Activated T-helper 1 cell treated with anti-CD3 and anti-CD28 coated beads, Interleukin-2, amount 50 U/mL, for 16 hours (primary cell): ENCODE results near the gene PDZD2.
"Not testable (repeated sequence)": the region's sequence is repeated elsewhere in the genome, so short reads cannot be mapped to it uniquely, and the experiment has no call there.

Experiments used
- DNase-seq, 2 donors: peaks; one replicate each; pipeline ENCODE4 v3.0.0-alpha.2; 2020; ENCODE audit warnings: low read depth in 1 of 2, low spot score in 1 of 2

The PDZD2 gene

DNA sequence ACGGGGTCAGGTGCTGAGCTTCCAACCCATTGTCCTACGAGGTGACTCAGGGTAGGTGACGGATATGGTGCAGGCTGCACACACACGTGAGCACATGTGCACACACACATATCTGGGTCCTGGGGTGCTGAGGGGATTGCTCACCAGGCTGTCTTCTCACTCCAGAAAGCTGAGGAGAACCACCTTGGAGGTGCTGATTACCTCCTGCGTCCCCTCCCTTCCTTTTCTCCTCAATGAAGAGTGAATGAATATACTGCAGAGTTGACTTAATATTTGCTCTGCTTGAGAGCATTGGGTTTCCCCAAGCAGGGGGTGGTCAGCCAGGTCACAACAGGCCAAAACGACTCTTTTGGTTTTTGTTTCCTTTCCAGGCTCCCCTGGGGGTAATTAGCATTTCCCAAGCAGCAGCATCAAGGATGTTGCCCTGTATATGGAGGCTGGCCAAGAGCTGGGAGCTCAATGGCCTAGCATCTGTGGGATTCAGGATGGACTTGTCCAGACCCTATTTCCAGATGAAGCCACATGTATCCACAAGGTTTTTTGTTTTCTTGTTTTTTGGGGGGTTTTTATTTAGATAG is 49.7 kb downstream of the PDZD2 start:
- DNase-seq: no peak

DNA sequence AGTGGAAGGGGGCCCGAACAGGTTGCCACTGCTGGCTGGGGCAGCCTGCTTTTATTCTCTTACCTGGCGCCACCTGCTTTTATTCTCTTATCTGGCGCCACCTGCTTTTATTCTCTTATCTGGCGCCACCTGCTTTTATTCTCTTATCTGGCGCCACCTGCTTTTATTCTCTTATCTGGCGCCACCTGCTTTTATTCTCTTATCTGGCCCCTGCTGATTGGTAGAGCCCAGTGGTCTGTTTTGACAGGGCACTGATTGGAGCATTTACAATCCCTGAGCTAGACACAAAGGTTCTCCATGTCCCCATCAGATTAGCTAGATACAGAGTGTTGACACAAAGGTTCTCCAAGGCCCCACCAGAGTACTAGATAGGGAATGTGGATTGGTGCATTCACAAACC is 52.5 kb downstream of the PDZD2 start:
- DNase-seq: not testable (repeated sequence)

- DNase-seq: no peak
Measured at GRCh38 chr5:31692561-31693221, 53.8 kb downstream of the PDZD2 start.

DNA sequence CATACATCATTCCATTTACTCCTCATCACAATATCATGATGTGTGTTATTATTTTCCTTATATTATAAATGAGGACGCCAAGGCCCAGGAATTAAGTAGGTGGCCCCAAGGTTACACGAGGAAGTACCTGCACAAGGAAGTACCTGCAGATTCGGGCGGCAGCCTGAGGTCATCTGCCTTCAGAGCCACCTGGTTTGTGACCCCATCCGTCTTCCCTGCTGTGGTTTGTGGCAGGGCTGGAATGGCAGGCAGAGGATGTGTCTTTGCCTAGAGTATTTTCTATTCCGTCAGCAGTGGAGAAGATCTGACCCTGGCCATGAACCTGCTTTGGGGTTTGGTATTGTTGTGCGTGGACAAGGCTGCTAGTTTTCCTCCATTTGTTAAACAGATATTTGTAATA is 59.7 kb downstream of the PDZD2 start:
- DNase-seq: no peak

DNA sequence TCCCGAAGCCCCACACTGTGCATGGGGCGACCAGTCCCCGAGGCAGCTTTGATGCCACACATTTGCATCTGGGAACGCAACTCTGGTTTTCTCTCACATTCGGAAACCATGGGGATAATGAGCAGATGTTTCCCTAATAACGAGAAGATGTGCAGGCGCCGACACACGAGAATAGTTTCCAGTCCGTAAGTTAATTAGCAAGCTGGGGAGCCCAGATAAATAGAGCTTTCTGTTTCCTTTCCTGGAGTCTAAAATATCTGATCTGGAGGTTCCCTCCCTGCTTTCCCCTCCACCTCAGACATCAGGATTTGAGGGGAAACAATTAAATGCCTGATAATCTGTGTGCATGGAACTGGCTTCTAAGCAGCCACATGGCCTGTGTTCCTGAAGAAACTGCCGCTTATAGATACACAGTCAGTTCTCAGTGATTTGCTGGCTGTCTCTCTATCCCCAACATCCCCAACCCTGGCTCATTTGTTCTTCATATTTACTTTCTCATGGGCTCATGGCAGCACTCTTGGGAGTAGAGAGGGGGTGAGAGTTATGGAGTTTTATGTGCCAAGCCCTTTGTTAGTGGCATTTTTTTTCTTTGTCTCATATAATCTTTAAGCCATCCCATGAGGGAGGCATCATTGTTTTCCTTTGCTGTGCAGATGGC is 62.8 kb downstream of the PDZD2 start:
- no peak for DNase-seq

GRCh38 chr5:31702712-31703111 is 63.8 kb downstream of the PDZD2 start:
- no peak for DNase-seq

GRCh38 chr5:31703757-31704156 is 64.8 kb downstream of the PDZD2 start:
- no peak for DNase-seq

DNA sequence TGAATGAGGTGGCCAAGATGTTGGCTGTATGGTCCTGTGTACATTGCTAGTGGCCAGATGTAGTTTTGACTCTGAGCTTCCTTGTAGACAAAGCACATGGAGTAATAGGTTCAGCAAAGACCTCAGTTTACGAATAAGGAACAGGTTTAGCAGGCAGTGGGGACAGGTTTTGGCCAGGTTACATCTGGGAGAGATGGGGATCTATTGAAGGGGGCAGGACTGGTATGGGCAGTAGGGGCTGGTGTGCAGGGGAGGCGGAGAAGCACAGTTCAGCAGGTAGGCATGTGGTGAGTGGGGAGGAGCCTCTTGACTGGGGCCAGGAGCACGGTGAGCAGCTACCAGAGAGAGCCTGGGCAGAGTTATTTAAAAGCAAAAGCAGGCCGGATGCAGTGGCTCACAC is 67.3 kb downstream of the PDZD2 start:
- DNase-seq: no peak

- DNase-seq: no peak
Measured at GRCh38 chr5:31707329-31707728, 68.4 kb downstream of the PDZD2 start.

GRCh38 chr5:31708089-31708488 is 69.2 kb downstream of the PDZD2 start:
- no peak for DNase-seq

DNA sequence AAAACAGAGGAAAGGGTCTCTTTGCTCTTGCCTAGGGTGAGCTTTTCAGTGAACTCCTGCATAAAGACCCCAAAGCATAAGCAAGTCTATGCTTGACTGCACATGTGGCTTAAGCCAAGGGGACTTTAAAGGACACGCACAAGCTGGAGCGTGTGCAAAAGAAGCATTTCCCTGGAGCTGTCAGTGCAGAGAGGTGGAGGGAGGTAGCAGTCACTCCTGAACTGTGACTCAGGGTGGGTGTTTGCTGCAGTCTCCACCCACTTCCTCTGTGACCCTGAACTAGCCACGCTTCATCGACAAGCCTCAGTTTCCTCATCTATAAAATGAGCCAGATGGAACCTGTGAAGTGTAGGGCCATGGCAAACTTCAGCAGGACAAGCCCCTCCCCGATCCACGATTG is 72.4 kb downstream of the PDZD2 start:
- DNase-seq: no peak

DNA sequence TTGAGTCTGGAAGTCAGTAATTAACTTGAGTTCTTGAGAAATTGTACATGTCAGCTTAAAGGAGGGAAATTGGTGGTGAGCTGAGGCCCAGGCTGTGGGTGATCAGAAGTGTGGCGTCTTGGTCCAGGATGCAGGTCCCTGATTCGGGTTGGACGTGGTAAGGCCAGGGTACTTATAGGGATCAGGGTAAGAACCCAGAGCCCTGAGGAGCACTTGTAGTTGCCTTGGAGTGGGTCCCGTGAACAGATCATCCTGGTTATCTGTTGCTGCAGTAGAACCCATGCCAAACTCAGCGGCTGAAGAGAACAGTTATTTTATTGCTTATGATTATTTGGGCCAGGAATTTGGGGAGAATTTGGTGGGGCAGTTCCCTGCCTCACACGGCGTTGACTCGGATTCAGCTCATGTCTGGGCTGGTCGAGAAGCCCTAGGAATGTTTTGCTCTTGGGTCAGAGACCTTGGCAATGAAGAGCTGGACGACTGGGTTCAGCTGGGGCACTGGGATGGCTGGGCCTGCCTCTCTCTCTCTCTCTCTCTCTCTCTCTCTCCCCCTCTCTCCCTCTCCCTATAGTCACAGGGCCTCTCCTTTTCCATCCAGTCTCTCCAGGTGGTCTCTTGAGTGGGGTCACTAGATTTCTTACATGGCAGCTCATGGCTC is 73.1 kb downstream of the PDZD2 start:
- no peak for DNase-seq

GRCh38 chr5:31717561-31717960 is 78.6 kb downstream of the PDZD2 start:
- no peak for DNase-seq

- no peak for DNase-seq
Measured at GRCh38 chr5:31720004-31720403, 81.1 kb downstream of the PDZD2 start.

- no peak for DNase-seq
Measured at GRCh38 chr5:31720811-31721345, 81.9 kb downstream of the PDZD2 start.

- DNase-seq: no peak
Measured at GRCh38 chr5:31722111-31722510, 83.2 kb downstream of the PDZD2 start.

DNA sequence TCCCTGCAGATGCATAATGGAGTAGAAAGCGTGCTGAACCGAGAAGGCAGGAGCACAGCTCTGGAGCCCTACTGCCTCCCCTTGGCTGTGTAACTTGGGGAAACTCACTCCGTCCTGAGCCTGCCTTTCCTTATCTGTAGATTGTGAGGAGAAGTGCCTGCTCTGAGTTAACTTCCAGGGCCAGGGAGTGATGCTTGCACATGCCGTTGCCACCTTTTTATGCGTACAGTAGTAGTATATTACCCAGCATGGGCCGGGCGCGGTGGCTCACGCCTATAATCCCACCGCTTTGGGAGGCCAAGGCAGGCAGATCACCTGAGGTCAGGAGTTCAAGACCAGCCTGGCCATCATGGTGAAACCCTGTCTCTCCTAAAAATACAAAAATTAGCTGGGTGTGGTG is 87.1 kb downstream of the PDZD2 start:
- no peak for DNase-seq

- DNase-seq: no peak
Measured at GRCh38 chr5:31726952-31727351, 88.0 kb downstream of the PDZD2 start.

DNA sequence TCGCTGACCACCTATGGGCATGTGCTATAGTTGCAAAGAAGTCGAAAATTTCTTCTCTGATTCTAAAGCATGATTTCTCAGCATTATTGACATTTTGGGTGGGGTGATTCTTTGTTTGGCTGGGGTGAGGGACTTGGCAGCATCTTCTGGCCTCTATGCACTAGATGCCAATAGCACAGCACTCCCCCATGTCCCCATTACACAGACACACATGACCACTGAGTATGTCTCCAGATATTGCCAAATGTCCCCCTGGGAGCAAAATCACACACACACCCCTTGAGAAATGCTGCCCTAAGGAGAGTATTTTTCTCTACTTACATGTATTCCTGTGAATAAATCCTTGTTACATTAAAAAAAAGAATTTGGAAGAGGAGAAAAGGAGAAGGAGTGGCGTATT is 89.1 kb downstream of the PDZD2 start:
- DNase-seq: no peak

DNA sequence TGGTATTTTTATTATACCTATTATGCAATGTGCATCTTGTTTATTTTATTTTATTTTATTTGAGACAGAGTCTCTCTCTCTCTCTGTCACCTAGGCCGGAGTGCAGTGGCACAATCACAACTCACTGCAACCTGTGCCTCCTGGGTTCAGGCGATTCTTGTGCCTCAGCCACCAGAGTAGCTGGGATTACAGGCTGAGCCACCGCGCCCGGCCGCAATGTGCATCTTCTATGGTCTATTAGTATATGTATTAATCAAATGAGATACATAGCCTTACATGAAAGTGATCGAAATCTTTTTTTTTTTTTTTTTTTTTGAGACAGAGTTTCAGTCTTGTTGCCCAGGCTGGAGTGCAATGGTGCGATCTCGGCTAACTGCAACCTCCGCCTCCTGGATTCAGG is 89.9 kb downstream of the PDZD2 start:
- DNase-seq: not testable (repeated sequence)

- no peak for DNase-seq
Measured at GRCh38 chr5:31730139-31730538, 91.2 kb downstream of the PDZD2 start.

DNA sequence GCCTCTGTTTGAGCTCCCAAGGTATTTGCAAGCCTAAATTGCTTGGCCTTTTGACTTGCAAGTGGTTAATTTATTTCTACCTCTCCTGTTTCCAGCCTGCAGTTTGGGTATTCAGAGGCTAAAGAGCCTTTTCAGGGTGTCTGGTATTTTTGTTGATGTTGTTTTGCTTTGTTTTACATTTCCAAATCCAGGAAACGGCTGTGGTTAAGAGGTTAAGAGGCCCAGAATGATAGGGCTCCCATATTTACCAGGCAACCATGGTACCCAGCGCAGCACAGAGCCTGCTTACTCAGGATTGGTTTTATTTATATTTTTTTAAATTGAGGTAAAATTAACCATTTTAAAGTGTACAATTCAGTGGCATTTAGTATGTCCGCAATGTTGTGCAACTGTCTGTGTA is 92.1 kb downstream of the PDZD2 start:
- DNase-seq: no peak
